Activated CD4-positive, alpha-beta T cell treated with anti-CD3 and anti-CD28 coated beads for 24 hours (primary cell): ENCODE results near the gene MYBPHL.
"Not testable (repeated sequence)": the region's sequence is repeated elsewhere in the genome, so short reads cannot be mapped to it uniquely, and the experiment has no call there.

Experiments used
- DNase-seq, 2 donors: peaks; one replicate each; pipeline ENCODE4 v3.0.0-alpha.2; 2020; ENCODE audit warnings: low read depth in 2 of 2

The MYBPHL gene

DNA sequence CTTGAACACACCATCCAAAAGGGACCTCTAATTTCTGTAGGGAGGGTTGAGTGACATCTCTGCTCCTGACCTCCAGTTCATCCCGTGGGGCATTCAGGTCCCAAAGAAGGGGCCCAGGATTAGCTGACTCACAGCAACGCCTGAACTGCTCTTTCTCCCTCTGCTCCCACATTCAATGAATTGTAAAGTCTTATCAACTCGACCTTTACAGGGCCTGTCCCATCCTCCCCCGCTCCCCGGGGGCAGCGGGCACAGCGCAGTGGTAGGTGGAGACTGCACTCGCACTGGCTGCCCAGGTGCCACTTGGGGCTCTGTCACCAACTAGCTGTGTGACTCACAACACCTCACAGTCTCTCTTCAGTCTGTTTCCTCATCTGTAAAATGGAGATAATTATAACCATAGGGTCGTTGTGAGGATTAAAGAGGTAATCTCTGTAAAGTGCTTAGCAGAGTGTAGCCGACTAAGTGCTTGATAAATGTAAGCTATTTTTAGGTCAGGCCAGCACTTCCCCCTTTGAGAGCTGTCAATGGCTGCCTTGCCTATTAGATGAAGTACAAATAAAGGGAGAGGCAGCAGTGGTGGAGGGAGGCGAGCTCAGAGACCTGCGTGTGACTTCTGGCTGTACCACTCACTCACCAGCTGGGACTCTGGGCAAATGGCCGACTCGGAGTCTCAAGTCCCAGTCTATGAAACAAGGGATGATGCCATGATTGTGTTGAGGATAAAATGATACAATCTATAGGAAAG is 637 bp upstream of the MYBPHL start:
- DNase-seq, result no peak

DNA sequence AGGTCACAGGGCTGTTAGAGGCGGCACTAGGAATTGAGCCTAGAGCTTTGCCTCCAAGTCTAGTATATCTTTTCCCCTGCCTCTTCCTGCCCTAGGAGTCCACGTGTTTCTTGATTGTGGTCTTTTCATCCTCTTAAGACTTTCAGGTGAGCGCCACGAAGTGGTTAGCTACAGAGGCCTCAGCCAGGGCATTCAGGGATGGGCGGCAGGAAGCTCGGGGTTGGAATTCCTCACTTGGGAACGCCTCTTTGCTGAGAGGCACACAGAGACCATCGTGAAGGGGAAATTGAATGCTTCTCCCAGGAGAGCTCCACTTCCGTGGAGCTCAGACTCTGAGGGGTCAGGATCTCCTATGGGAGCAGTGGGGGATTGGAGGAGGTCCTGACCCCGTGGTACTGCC is 820 bp downstream of the MYBPHL start:
- DNase-seq, result not testable (repeated sequence)

DNA sequence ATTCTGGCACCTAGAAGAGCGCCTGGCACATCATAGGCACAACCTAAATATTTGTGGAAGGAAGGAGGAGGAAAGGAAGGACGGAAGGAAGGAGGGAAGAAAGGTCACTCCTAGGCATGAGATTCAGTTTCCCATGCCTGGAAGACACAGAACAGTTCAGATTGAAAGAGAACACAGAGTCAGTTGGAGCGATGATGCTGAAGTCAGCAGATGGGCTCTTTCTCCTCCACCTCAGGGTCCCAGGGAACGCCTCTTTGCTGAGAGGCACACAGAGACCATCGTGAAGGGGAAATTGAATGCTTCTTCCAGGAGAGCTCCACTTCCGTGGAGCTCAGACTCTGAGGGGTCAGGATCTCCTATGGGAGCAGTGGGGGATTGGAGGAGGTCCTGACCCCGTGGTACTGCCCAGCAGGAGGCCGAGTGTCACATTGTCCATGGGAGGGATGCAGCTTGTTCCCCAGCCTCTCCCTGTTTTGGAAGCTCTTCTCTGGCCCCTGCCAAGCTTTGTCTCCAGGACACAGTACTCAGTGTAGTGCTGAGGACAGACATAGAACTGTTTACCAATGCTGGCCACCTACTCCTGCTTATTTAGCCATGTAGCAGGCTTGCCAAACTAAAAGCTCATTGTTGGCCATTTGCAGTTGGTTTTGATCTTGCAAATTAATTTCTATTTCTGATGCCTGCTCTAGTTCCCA is 2.4 kb downstream of the MYBPHL start:
- DNase-seq, result no peak

DNA sequence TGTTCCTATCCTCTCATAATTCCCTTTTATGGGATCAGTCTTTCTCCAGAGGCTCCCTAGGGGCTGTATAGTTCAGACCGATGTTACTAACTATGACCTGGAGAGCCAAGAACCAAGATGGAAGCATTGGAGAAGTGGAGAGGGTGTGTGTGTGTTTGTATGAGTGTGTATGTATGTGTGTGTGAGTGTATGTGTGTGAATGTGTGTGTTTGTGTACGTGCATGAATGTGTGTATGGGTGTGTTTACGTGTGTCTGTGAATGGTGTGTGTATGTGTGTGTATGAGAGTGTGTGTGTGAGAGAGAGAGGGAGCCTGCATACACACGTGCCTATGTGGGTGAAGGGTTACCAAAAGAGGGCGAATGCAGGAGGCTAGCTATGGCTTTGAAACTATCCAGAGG is 4.9 kb downstream of the MYBPHL start:
- DNase-seq, result no peak

DNA sequence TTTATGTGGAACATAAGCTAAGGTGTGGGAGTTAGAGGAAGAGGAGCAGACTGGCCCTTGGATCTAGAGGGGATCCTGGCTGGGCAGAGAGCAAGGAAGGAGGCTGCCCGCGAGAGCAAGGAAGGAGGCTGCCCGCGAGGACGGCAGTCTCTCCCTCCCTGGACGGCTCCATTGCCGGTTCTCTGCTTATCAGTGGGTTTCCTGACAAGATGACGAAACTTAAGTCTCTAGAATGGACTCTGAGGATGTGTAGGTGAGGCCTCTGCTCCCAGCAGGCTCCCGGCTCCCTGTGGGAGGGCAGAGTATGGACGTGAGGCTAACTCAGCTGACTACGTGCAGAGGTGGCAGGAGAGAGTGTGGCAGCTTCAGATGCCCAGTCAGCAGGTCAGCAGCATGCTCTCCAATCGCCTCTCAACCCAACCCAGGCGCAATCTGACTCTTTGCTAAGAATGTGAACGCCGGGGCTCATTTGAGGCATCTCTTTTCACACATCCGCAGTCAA is 6.1 kb downstream of the MYBPHL start:
- DNase-seq, result no peak

DNA sequence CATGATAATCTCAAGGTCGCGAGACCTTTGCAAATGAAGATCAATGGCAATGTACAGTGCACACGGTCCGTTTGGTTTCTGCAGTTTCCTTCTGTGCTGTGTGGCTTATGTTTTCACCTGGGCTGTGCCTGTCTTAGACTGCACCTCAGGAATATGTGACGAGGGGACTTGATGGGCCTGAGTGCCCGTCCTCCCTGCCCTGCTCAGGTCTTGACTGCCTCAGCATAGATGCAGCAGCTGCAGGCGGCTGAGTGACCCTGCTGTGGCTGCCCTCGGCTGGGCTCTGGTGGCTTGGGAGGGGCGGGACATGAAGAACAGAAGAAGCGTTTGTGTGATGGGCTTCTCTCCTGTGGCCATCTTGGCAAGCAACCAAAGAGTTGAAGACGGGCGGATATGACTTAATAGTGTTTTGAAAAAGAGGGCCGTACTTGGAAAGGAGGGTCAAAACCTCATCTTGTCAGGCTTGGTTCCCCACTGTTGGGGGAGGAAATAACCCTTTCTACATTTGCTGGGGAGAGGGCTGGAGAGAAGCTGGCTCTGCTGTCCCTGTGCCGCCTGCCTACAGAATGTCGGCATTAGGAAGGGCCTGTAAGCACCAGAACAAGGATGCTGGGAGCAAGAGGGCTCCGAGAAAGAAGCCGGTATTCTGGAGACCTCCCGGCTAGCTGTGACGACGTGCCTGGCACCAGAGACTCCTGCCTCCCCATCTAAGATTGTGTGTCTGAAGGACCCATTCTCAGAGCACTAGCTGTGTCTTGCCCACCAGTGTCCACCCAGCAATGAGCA is 7.1 kb downstream of the MYBPHL start:
- no peak for DNase-seq

DNA sequence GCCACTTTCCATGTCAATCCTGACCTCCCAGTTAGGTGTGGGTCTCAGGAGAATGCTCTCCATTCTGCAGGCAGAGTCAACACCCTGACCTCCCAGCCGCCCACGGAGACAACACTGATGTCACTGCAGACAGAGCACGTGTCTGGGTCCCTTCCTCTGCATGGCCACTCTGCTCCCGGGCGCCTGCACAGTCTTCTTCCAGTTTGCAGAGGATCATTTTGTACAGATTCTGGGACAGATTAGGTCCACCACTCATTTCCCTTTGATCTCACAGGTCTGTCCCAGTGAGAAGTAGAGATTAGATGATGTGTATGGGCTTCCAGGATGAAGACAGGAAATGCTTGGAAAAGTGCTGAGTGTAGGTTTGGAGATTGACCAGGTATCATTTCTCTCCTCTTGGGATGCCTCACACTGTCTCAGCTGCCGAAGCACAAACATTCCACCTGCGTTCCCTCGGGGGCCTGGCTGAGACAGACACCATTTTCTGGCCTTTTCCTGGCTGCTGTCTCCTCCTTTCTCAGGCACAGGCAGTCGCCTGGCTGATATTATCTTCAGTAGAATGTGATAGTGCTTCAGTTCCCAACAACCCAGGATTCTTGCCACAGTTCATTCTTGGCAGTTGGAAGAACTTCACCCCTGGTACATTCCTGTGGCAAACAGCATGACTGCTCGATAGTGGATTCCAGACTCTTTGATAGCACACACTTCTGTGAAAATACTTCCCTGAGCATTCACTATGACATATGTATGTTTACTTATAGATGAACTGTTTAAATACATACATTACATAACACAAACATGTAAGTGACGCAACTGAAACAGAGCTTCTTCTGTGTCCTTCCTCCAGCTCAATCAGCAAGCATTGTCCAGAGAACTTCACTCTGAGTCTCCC is 7.9 kb downstream of the MYBPHL start:
- no peak for DNase-seq

DNA sequence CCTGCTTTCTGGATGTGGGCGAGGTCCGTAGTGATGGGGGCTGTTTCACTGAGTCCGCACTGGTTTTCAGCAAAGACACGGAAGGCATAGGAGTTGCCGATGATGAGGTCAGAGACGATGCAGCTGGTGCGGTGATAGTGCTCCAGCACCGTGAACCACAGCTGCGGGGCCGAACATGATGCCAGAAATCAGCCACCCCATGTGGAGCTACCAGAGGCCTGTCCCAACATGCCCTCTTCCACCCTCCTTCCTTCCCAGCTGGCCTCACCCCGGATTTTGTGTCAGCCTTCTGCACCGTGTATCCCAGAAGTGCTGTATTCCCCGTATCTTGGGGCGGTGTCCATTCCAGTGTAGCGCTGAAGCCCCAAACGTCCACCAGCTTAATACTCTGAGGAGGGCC is 10.0 kb downstream of the MYBPHL start:
- no peak for DNase-seq

DNA sequence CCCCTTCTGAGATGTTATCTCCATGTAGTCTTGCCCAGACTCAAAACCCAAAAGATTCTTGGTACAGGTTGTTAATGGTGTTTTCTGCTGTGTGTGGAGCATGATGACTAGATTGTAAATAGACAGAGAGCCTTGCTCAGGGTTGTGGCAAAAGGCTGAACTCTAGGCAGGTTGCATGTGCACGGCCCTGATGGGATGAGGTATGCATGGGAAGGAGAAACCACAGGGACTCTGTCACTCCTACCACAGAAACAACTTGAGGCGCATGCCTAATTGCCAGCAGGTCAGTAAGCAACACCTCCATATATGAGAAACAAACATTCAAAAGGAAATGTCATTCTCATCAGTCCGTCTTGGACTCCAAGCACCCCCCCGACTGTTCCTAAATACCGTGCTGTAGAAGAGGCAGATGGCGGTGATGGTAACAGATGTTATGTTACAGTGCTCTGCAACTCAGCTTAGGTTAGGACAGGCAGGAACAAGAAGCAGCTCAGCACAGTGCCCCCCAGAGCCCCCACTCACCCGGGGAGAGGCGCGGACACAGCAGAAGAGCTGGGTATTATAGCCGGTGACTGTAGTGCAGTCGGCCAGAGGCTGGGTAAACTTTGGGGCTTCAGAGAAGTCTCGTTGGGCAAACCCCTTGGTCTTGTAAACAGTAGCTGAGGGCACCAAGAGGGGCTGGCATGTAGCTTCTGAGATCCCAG is 10.9 kb downstream of the MYBPHL start:
- DNase-seq, result no peak

DNA sequence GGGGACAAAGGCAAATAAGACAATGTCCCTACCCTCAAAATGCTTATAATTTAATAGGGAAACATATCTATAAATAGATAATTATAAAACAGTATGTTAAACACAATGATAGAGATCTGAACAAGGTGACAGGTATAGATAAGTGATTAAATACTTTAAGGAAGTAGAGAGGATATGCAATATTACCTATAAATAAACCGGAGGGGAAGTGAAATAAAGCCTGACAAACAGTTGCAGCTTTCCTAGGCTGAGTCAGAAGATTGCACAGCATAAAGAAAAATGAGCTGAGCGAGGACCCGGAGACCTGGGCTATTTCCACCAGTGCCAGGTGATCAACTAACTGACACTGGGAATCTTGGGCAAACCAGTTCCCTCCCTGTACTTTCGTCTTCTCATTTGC is 12.3 kb downstream of the MYBPHL start:
- DNase-seq, result no peak

DNA sequence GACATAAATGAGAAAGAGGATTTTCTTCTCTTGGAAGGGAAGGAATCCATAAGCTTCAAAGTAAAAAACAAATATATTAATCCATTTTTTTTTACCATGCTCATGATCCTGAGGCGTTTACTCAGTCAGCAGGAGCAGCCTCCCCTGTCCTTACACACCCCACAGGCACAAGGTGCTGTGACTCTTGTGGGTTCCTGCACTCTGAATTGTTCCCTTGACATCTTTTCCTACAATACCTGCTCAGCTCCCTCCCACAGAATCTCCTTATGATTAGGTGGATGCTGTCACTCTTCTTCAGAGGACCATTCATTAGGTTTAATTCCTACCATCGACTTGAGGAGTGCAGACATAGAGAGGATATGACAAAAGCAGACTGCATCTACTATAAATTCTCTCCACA is 13.8 kb downstream of the MYBPHL start:
- no peak for DNase-seq

DNA sequence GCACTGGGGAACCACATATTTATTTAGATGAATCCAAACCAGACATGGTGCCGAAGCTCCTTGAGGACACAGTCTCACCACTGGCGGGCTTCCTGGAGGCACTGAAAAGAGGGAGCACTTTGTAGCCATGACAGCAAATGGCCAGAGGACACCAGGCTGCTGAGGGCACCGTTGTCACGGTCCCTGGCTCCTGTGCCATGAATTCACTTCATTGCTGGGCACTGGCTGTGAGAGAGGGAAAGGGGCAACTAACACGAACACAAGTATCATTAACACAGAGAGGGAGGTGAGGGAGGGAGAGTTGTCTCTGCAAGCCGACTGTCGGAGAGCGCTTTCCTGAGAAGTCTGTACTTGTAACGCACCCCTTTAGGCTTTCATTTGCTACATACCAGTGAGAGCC is 14.4 kb downstream of the MYBPHL start:
- no peak for DNase-seq

DNA sequence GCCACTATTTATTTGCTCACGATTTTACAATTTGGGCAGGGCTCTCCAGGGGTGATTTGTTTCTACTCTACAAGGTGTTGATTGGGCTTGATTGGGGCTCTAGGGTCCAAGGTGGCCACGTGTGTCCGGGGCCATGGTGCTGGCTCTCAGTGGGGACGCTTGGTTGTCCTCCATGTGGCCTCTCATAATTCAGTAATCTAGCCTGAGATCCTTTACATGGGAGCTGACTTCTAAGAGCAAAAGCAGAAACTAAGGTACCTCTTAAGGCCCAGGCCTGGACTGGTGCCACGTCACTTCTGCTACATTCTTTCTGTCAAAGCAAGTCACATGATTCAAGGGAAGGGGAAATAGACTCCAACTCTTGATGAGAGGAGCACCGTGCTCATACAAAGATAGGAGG is 15.8 kb downstream of the MYBPHL start:
- DNase-seq, result no peak

DNA sequence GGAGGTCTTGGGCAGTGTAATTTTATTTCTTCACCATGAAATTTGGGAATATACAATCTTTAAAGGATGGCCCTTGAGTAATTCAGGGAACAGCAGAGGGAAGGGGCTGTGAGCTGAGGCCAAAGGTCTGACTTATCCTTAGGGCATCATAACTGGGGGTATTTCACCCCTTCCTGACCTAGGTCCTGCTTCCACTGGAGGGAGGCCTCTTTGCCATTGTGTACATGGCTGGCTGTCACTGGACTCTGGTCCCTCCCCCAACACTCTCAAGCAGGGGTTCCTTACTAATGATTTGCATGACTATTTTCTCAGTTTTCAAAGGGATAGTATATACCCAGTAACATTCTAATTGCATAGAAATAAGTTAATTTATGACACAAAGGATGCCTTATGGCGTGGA is 16.7 kb downstream of the MYBPHL start:
- no peak for DNase-seq

DNA sequence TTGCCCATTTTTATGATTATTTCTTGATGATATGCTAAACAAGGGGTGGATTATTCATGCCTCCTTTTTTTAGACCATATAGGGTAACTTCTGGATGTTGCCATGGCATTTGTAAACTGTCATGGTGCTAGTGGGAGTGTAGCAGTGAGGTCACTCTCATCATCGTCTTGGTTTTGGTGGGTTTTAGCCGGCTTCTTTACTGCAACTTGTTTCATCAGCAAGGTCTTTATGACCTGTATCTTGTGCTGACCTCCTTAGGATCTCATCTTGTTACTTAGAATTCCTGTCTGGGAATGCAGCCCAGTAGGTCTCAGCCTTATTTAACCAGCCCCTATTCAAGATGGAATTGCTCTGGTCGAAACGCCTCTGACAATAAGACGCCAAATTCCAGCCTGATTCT is 20.0 kb downstream of the MYBPHL start:
- not testable (repeated sequence) for DNase-seq

DNA sequence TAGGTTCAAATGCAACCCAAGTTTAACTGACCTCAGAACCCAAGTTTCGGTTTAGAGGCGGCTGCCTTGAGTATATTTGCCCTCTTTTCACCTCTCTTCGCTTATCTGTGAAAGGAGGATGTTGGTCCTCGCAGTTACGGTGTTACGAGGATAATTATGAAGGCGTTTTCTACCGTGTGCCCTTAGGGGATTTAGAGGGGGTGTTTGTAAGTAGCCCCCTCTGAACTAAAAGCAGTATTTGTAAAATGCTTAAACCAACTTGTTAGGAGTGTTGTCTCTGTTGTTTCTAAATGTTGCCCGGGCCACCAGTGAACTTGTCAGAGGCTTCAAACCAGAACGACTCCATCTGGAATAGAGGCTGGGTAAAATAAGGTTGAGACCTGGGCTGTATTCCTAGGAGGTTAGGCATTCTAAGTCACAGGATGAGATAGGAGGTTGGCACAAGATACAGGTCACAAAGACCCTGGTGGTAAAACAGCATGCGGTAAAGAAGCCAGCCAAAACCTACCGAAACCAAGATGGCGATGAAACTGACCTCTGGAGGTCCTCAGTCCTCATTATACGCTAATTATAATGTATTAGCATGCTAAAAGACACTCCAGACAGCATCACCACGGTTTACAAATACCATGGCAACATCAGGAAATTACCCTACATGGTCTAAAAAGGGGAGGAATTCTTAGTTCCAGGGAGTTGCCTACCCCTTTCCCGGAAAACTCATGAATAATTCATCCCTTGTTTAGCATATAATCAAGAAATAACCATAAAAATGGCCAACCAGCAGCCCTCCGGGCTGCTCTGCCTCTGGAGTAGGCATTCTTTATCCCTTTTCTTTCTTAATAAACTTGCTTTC is 22.8 kb downstream of the MYBPHL start:
- no peak for DNase-seq

DNA sequence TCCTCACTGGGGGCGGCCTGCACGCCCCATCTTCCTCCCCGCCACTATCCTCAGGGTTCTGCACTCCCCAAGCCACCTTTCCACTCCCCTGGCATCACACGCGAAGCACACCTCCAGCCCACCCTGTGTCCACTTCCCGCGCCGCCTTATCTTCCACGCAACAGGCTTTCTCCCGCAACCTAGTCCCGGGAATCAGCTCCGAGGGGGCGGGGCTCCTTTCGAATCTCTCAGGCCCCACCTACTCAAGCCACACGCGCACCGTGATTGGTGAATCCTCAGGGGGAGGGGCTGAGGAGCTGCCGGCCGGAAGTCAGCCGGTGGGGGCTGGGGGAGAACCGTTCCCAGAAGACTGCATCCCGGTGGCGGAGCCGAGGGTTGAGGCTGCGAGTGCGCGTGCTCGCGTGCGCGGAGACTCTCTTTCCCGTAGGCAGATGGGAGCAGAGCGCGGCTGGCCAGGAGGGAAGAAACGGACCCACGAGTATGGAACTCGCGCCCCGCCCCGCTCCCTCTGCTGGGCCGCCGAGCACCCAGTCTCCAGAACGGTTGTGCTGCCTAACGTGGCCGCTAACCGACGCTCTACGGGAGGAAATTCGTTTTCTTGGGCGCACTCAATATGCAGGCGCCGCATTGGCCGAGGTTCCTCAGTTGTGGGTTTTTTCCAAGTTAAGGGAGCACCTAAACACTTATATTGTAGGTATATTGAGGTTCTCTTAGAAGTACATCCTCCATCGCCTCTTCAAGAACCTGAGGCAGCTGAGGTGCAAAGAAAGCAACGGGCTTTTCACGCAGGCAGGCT is 23.7 kb downstream of the MYBPHL start, which contains the start of gene PSRC1:
TSS of gene PSRC1 (minus strand) at position 194 of the 796 bp plus-strand sequence.
- DNase-seq, result peak; percentile 84 to 87

DNA sequence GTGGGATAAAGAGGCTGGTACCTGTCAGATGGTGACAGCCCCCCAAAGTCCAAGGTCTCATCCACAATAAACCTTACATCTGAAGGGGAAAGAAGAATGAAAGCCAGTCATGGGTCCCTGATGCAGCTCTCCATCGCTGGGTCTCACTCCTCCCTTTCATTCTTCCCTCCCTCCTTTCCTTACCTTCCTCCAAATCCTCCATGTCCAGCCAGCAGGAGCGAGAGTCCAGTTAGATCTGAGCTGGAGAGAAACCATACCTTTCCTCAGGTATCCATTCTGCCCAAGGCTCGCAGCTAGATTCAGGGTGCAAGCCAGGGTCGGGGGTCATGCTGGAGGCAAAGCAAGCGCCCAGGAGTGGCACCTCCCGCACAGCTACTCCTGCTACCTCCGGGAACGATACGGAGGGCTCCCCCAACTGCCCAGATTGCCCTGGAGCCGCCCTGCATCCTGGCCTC is 24.3 kb downstream of the MYBPHL start:
- no peak for DNase-seq
